Hepatocyte (in vitro differentiated cells): ENCODE measurements around the gene KCNG4. TPM values are rescaled to one million over a fixed set of nuclear protein-coding genes. Genes with fewer than 3 reads are reported as not detected.
"Not testable (repeated sequence)": the region's sequence is repeated elsewhere in the genome, so short reads cannot be mapped to it uniquely, and the experiment has no call there.

Source experiments
- DNase-seq: peaks from one replicate; pipeline ENCODE4 v3.0.0-alpha.2; 2016; ENCODE audit warnings: low spot score
- H2AFZ ChIP-seq: fragments of 200-600 bp; sonication (generic); 2 replicates; pipeline ENCODE4 v1.6.0; 2016; ENCODE audit warnings: antibody characterized with exemption, mild to moderate bottlenecking
- H3K27ac ChIP-seq: fragments of 200-600 bp; sonication (generic); 2 replicates; pipeline ENCODE4 v1.5.1; 2016; ENCODE audit warnings: mild to moderate bottlenecking
- H3K27me3 ChIP-seq: fragments of 200-600 bp; sonication (generic); 2 replicates; pipeline ENCODE4 v1.6.1; 2016
- H3K36me3 ChIP-seq: fragments of 200-600 bp; sonication (generic); replicated peaks from 2 replicates; pipeline ENCODE4 v1.5.1; 2016; ENCODE audit warnings: low read depth; ENCODE audit not compliant: insufficient read depth
- H3K4me1 ChIP-seq: fragments of 200-600 bp; sonication (generic); 2 replicates; pipeline ENCODE4 v1.5.1; 2016; ENCODE audit warnings: mild to moderate bottlenecking, moderate library complexity; ENCODE audit not compliant: insufficient read depth
- H3K4me2 ChIP-seq: fragments of 200-600 bp; sonication (generic); 2 replicates; pipeline ENCODE4 v1.6.0; 2016
- H3K4me3 ChIP-seq: fragments of 200-600 bp; sonication (generic); 2 replicates; pipeline ENCODE4 v1.5.1; 2016; ENCODE audit warnings: mild to moderate bottlenecking
- H3K79me2 ChIP-seq: fragments of 200-600 bp; sonication (generic); 2 replicates; pipeline ENCODE4 v1.6.0; 2017; ENCODE audit warnings: mild to moderate bottlenecking
- H3K9me2 ChIP-seq: fragments of 200-600 bp; sonication (generic); replicated peaks from 2 replicates; pipeline ENCODE4 v1.6.0; 2017; ENCODE audit warnings: mild to moderate bottlenecking; ENCODE audit not compliant: insufficient read depth
- H3K9me3 ChIP-seq: fragments of 200-600 bp; sonication (generic); 2 replicates; pipeline ENCODE4 v1.5.1; 2016; ENCODE audit warnings: low read depth, mild to moderate bottlenecking
- H4K20me1 ChIP-seq: fragments of 200-600 bp; sonication (generic); 2 replicates; pipeline ENCODE4 v1.6.0; 2016; ENCODE audit warnings: mild to moderate bottlenecking; ENCODE audit not compliant: insufficient read depth, poor library complexity, severe bottlenecking
- EZH2 ChIP-seq: fragments of 200-600 bp; sonication (generic); IDR thresholded peaks from 2 replicates; pipeline ENCODE4 v1.6.1; 2016; ENCODE audit warnings: antibody characterized with exemption, mild to moderate bottlenecking, borderline replicate concordance
- EZH2phosphoT487 ChIP-seq: fragments of 200-600 bp; sonication (generic); IDR thresholded peaks from one replicate; pipeline ENCODE4 v1.6.1; 2018; ENCODE audit warnings: antibody characterized with exemption, mild to moderate bottlenecking, low read depth, moderate library complexity; ENCODE audit not compliant: unreplicated experiment, severe bottlenecking
- WGBS: methylation state at CpG from one replicate; pipeline ENCODE4 v1.1.6; 2016; ENCODE audit warnings: low lambda C conversion rate; ENCODE audit errors: missing lambda C conversion rate; 5-methylcytosine and 5-hydroxymethylcytosine counted together
- polyA plus RNA-seq: library from polyadenylated mRNA; unstranded; fragments of >200 nt; fragmentation: Nextera tagmentation; extraction: Ambion mirVana; gene quantifications from 2 replicates; pipeline ENCODE4 v1.2.1, GENCODE V29; 2016
- total RNA-seq: library from RNA; depleted of rRNA; stranded (reverse); fragments of >200 nt; gene quantifications from 2 replicates; pipeline ENCODE4 v1.2.3, GENCODE V29; 2014
- TF ChIP-seq, protein P1 (sequence below): fragments of 200-600 bp; sonication (generic); IDR thresholded peaks from 2 replicates; pipeline ENCODE4 v1.5.1; 2016; ENCODE audit warnings: antibody characterized with exemption, mild to moderate bottlenecking; ENCODE audit not compliant: poor library complexity

KCNG4 gene
- total and polyA plus RNA-seq, 2 experiments from 2014 or later, result not detected

DNA sequence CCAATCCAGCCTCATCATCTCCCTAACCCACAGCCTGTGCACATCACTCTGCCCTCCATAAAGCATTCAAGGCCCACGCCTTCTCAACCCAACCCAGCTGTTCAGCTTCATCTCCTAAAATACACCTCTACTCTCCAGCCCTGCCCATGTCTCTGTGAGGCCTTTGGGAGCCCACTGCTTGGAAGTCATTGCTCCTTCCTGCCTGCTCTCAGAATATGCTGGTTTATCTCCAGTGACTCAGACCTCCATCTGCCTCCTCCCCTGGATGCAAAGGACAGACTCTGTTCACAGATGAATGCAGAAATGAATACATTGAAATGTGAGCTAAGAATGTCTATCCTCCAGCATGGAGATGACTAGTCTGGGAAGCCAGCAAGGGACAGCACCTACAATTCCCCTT is 19.0 kb downstream of the KCNG4 start:
- Histone ChIP-seq H3K4me3 (no peak overlapping the region), H3K79me2 (no peaks in the 10 kb centered on the region), H3K9me3 (no peaks in the 10 kb centered on the region), H3K27me3 (no peaks in the 10 kb centered on the region), H3K4me2 (no peak overlapping the region), H3K27ac (no peak overlapping the region), H2AFZ (no peak overlapping the region), H4K20me1 (no peaks in the 10 kb centered on the region), H3K9me2 (no peaks in the 10 kb centered on the region), H3K4me1 (no peaks in the 10 kb centered on the region), H3K36me3 (no peaks in the 10 kb centered on the region)
- 100% methylated on average over 1 of the region's 1 CpG for WGBS
- DNase-seq, result no peak
- TF ChIP-seq, protein P1, sequence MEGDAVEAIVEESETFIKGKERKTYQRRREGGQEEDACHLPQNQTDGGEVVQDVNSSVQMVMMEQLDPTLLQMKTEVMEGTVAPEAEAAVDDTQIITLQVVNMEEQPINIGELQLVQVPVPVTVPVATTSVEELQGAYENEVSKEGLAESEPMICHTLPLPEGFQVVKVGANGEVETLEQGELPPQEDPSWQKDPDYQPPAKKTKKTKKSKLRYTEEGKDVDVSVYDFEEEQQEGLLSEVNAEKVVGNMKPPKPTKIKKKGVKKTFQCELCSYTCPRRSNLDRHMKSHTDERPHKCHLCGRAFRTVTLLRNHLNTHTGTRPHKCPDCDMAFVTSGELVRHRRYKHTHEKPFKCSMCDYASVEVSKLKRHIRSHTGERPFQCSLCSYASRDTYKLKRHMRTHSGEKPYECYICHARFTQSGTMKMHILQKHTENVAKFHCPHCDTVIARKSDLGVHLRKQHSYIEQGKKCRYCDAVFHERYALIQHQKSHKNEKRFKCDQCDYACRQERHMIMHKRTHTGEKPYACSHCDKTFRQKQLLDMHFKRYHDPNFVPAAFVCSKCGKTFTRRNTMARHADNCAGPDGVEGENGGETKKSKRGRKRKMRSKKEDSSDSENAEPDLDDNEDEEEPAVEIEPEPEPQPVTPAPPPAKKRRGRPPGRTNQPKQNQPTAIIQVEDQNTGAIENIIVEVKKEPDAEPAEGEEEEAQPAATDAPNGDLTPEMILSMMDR, result no peak
- TF ChIP-seq EZH2, result no peak
- no peak for TF ChIP-seq EZH2phosphoT487

DNA sequence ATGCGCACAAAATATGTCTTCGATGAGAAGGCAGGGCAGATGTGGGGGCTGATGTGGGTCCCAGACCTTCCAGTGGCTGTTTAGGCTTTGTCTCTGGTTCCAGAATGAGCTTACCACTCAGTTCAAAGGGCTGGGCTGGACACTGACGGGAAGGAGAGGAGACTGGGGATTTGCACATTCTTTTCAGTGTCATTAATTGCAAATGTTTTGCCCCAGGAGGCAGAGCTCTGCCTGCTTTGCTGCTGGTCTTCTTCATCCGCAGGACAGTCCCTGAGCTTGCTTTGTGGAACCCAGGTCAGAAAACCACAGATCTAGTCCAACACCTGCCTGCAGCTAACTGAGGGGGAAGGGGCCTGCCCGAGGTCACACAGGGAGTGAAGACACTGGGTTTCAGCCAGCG is 20.9 kb downstream of the KCNG4 start:
- 58% methylated on average over 6 of the region's 6 CpGs for WGBS
- Histone ChIP-seq H3K79me2 (no peaks in the 10 kb centered on the region), H4K20me1 (no peaks in the 10 kb centered on the region), H3K4me1 (no peaks in the 10 kb centered on the region), H3K9me2 (no peaks in the 10 kb centered on the region), H3K9me3 (no peaks in the 10 kb centered on the region), H3K27ac (no peak overlapping the region), H3K27me3 (no peaks in the 10 kb centered on the region), H3K4me3 (no peak overlapping the region), H3K4me2 (no peak overlapping the region), H3K36me3 (no peaks in the 10 kb centered on the region), H2AFZ (no peak overlapping the region)
- TF ChIP-seq, protein P1, result no peak
- TF ChIP-seq EZH2 (no peak), EZH2phosphoT487 (no peak)
- DNase-seq, result no peak

DNA sequence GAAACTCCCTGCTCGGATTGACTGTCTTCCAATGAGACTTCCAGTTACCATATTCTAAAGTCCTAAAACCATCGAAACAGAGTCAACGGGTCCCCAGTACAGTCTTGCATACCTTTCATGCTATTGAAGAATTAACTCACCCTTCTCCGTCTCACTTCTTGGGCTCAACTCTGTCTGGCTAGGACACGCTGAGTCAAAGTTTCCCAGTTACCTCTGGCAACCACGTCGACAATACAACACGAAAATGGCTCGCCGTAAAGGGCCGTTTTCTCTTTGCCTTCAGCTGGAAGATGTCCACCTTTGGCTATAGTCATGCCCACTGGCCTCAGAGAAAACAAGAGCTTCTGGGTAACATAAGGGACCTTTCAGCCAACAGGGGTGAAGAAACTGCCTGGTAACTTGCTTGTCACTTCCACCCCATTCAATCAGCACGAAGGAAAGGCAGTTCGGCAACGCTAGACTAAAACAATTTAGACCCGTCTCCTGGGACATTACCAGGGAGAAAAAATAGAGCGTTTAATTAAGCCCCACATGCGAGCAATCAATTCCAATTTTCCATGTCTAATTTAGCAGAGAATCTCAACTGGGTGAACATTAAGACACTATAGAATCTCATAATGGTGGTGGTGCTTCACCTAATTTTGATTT is 21.5 kb downstream of the KCNG4 start:
- no peaks in the 10 kb centered on the region for H4K20me1 ChIP-seq
- no peaks in the 10 kb centered on the region for H3K79me2 ChIP-seq
- TF ChIP-seq, protein P1, result no peak
- no peak for TF ChIP-seq EZH2
- TF ChIP-seq EZH2phosphoT487, result no peak
- no peaks in the 10 kb centered on the region for H3K4me1 ChIP-seq
- H3K9me3 ChIP-seq, result no peaks in the 10 kb centered on the region
- H3K27ac ChIP-seq, result no peak overlapping the region
- H2AFZ ChIP-seq, result no peak overlapping the region
- WGBS, result 84% methylated on average over 17 of the region's 17 CpGs
- H3K9me2 ChIP-seq, result no peaks in the 10 kb centered on the region
- DNase-seq, result no peak
- no peak overlapping the region for H3K4me3 ChIP-seq
- H3K4me2 ChIP-seq, result no peak overlapping the region
- H3K27me3 ChIP-seq, result no peaks in the 10 kb centered on the region
- H3K36me3 ChIP-seq, result no peaks in the 10 kb centered on the region

DNA sequence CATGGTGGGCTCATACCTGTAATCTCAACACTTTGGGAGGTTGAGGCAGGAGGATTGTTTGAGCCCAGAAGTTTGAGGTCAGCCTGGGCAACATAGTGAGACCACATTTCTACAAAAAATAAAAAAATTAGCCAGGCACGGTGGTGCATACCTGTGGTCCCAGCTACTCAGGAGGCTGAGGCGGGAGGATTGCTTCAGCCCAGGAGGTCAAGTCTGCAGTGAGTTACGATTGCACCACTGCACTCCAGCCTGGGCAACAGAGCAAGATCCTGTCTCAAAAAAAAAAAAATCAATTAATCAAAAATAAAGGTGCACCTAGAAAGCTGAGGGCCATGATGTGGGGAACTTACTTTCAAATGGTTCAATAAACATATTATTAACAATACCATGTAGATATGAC is 23.7 kb downstream of the KCNG4 start:
- H3K36me3 ChIP-seq, H3K27ac ChIP-seq, DNase-seq, H3K4me3 ChIP-seq, H3K4me2 ChIP-seq, H4K20me1 ChIP-seq, H3K9me3 ChIP-seq, H3K9me2 ChIP-seq, H3K79me2 ChIP-seq, H3K4me1 ChIP-seq, H3K27me3 ChIP-seq, H2AFZ ChIP-seq: not testable (repeated sequence)
- WGBS, result 94% methylated on average over 3 of the region's 3 CpGs
